A673 (cell line): Measurements from ENCODE around the gene PLEKHA3.

Experiments
- CTCF ChIP-seq: fragments of 300-800, 200-600 bp; sonication (generic); conservative IDR thresholded peaks from 2 replicates; pipeline ENCODE4 v1.5.1; 2017; ENCODE audit warnings: low read depth, mild to moderate bottlenecking, antibody characterized with exemption, low read length, moderate library complexity, mixed read lengths
- EZH2 ChIP-seq: fragments of 200-600 bp; sonication (generic); IDR thresholded peaks from 2 replicates; pipeline ENCODE4 v1.6.1; 2017; ENCODE audit warnings: borderline replicate concordance, low read depth, mild to moderate bottlenecking, mixed read lengths, antibody characterized with exemption, low read length; ENCODE audit not compliant: poor library complexity, severe bottlenecking

- no peak for TF ChIP-seq CTCF
- TF ChIP-seq EZH2: no peak
Measured at GRCh38 chr2:178529194-178529593, 48.9 kb downstream of the PLEKHA3 start.
